A549 (cell line): Measurements from ENCODE around the gene ZDHHC11. TPM values are rescaled to one million over a fixed set of nuclear protein-coding genes. Genes with fewer than 3 reads are reported as not detected.

ENCODE experiments used
- ATAC-seq, 2 experiments: fragments of 200-7000 bp in 1 of 2; fragments of >200 bp in 1 of 2; cut with Nextera tagmentation in 1 of 2; cut with Tn5 transposase in 1 of 2; 3 replicates each; pipeline versions ENCODE4 v1.8.0 to v1.9.1; 2018 to 2020; ENCODE audit warnings: mild to moderate bottlenecking in 1 of 2, moderate library complexity in 1 of 2
- CTCF ChIA-PET: fragments of 300-600 bp; sonication (Branson Sonifier 250); formaldehyde crosslinking; extraction: SDS; loops from one replicate; lab custom pipeline; 2021; ENCODE audit warnings: antibody characterized with exemption, inconsistent platforms; lab: Yijun Ruan, JAX
- POLR2A ChIA-PET: fragments of 350-600 bp; formaldehyde crosslinking; extraction: SDS; loops from one replicate; lab custom pipeline; 2021; ENCODE audit warnings: antibody characterized with exemption, inconsistent platforms; lab: Yijun Ruan, JAX
- DNase-seq, 2 experiments: peaks; one replicate each; pipeline versions ENCODE4 v3.0.0 to v3.0.0-alpha.2; 2011 to 2016; ENCODE audit warnings: low read depth in 1 of 2, low spot score in 1 of 2
- FAIRE-seq: peaks from 2 replicates; lab custom pipeline; 2011; peaks lifted over from hg19 to GRCh38; lab: Jason Lieb, UNC
- H3K27ac ChIP-seq, 2 experiments: fragments of >200 bp; sonication (Bioruptor Twin); formaldehyde crosslinking; 3 replicates each; pipeline ENCODE4 v1.5.1; 2016 to 2017
- H3K4me1 ChIP-seq: fragments of >200 bp; sonication (Bioruptor Twin); formaldehyde crosslinking; 3 replicates; pipeline ENCODE4 v1.6.1; 2016
- H3K4me2 ChIP-seq: fragments of >200 bp; sonication (Bioruptor Twin); formaldehyde crosslinking; 3 replicates; pipeline ENCODE4 v1.6.1; 2016
- H3K4me3 ChIP-seq: fragments of >200 bp; sonication (Bioruptor Twin); formaldehyde crosslinking; 3 replicates; pipeline ENCODE4 v1.5.1; 2016
- H3K9me3 ChIP-seq: fragments of >200 bp; sonication (Bioruptor Twin); formaldehyde crosslinking; 3 replicates; pipeline ENCODE4 v1.6.1; 2016
- BCL3 ChIP-seq: fragments of >200 bp; sonication (Bioruptor Twin); formaldehyde crosslinking; IDR thresholded peaks from 3 replicates; pipeline ENCODE4 v1.6.1; 2016
- CBX8 ChIP-seq: fragments of 200-600 bp; sonication (generic); IDR thresholded peaks from 2 replicates; pipeline ENCODE4 v1.6.1; 2016
- CHD2 ChIP-seq: fragments of 150-350 bp; IDR thresholded peaks from 2 replicates; pipeline ENCODE4 v1.6.1; 2014; ENCODE audit warnings: low read length; ENCODE audit not compliant: partially characterized antibody
- EHF ChIP-seq: fragments of 250-450 bp; sonication (Bioruptor Pico); IDR thresholded peaks from 2 replicates; pipeline ENCODE4 v1.5.0; 2020; ENCODE audit warnings: mild to moderate bottlenecking
- ELK1 ChIP-seq: fragments of 150-350 bp; IDR thresholded peaks from 2 replicates; pipeline ENCODE4 v1.6.1; 2014; ENCODE audit warnings: low read depth, mild to moderate bottlenecking, low read length
- EP300 ChIP-seq, 2 experiments: fragments of >200 bp; sonication (Bioruptor Twin); formaldehyde crosslinking; IDR thresholded peaks; 2 replicates in 1 of 2; 3 replicates in 1 of 2; pipeline ENCODE4 v1.6.1; 2016 to 2017
- FOXS1 ChIP-seq: fragments of 250-450 bp; sonication (Bioruptor Pico); IDR thresholded peaks from 2 replicates; pipeline ENCODE4 v1.5.0; 2020; ENCODE audit warnings: mild to moderate bottlenecking, moderate library complexity
- GATA3 ChIP-seq: IDR thresholded peaks from 2 replicates; pipeline ENCODE4 v1.6.1; 2012; ENCODE audit warnings: borderline replicate concordance
- HDAC2 ChIP-seq: fragments of 200-600 bp; sonication (generic); IDR thresholded peaks from 2 replicates; pipeline ENCODE4 v1.6.1; 2016
- HEYL ChIP-seq: fragments of 250-450 bp; sonication (Bioruptor Pico); IDR thresholded peaks from 2 replicates; pipeline ENCODE4 v1.8.0; 2021; ENCODE audit warnings: mild to moderate bottlenecking, moderate library complexity
- HOXA7 ChIP-seq: fragments of 250-450 bp; sonication (Bioruptor Pico); IDR thresholded peaks from 2 replicates; pipeline ENCODE4 v1.5.0; 2020; ENCODE audit warnings: mild to moderate bottlenecking, moderate library complexity
- HOXB5 ChIP-seq: fragments of 250-450 bp; sonication (Bioruptor Pico); IDR thresholded peaks from 2 replicates; pipeline ENCODE4 v1.5.0; 2020; ENCODE audit warnings: mild to moderate bottlenecking, moderate library complexity
- JUN ChIP-seq, 2 experiments: fragments of >200 bp; sonication (Bioruptor Twin); formaldehyde crosslinking; IDR thresholded peaks; 2 replicates in 1 of 2; 3 replicates in 1 of 2; pipeline ENCODE4 v1.6.1; 2016 to 2017
- KDM5A ChIP-seq: fragments of 200-600 bp; sonication (generic); IDR thresholded peaks from 2 replicates; pipeline ENCODE4 v1.6.1; 2016; ENCODE audit warnings: antibody characterized with exemption, mild to moderate bottlenecking
- MAFK ChIP-seq: fragments of 450-650 bp; IDR thresholded peaks from 2 replicates; pipeline ENCODE4 v1.6.1; 2014; ENCODE audit not compliant: partially characterized antibody
- MAX ChIP-seq: IDR thresholded peaks from 2 replicates; pipeline ENCODE4 v1.6.1; 2012
- MYC ChIP-seq: IDR thresholded peaks from 2 replicates; pipeline ENCODE4 v1.6.1; 2012; ENCODE audit warnings: mild to moderate bottlenecking, inconsistent platforms, low read length, improper control_type of control experiment, borderline replicate concordance
- NR3C1 ChIP-seq: fragments of >200 bp; sonication (Bioruptor Twin); formaldehyde crosslinking; IDR thresholded peaks from 3 replicates; pipeline ENCODE4 v1.6.1; 2017
- PHF8 ChIP-seq: fragments of 200-600 bp; sonication (generic); IDR thresholded peaks from 2 replicates; pipeline ENCODE4 v1.6.1; 2016; ENCODE audit warnings: low read depth, mild to moderate bottlenecking, antibody characterized with exemption, moderate library complexity, borderline replicate concordance
- POLR2A ChIP-seq: IDR thresholded peaks from 2 replicates; pipeline ENCODE4 v1.6.1; 2012; ENCODE audit warnings: mild to moderate bottlenecking, low read length
- RAD21 ChIP-seq, 2 experiments: fragments of >200 bp in 1 of 2; sonication (Bioruptor Twin) in 1 of 2; formaldehyde crosslinking in 1 of 2; IDR thresholded peaks in 1 of 2; conservative IDR thresholded peaks in 1 of 2; 2 replicates in 1 of 2; 3 replicates in 1 of 2; pipeline ENCODE4 v1.6.1; 2012 to 2018; ENCODE audit warnings: inconsistent platforms in 1 of 2
- RFX5 ChIP-seq: fragments of 450-650 bp; IDR thresholded peaks from 2 replicates; pipeline ENCODE4 v1.7.1; 2014; ENCODE audit warnings: antibody characterized with exemption, mild to moderate bottlenecking, moderate library complexity
- TFCP2L1 ChIP-seq: fragments of 250-450 bp; sonication (Bioruptor Pico); IDR thresholded peaks from 2 replicates; pipeline ENCODE4 v1.5.0; 2021; ENCODE audit warnings: mild to moderate bottlenecking
- ZC3H11A ChIP-seq: fragments of 450-650 bp; IDR thresholded peaks from 2 replicates; pipeline ENCODE4 v1.6.1; 2014; ENCODE audit warnings: antibody characterized with exemption, mild to moderate bottlenecking
- ZFP36 ChIP-seq: fragments of 450-650 bp; IDR thresholded peaks from 2 replicates; pipeline ENCODE4 v1.6.1; 2014; ENCODE audit warnings: borderline replicate concordance; ENCODE audit not compliant: partially characterized antibody
- ZNF302 ChIP-seq: fragments of 250-450 bp; sonication (Bioruptor Pico); IDR thresholded peaks from 2 replicates; pipeline ENCODE4 v1.9.0; 2021; ENCODE audit warnings: inconsistent platforms, mild to moderate bottlenecking, moderate library complexity
- ZSCAN20 ChIP-seq: fragments of 250-450 bp; sonication (Bioruptor Pico); IDR thresholded peaks from 2 replicates; pipeline ENCODE4 v1.8.0; 2022; ENCODE audit warnings: mild to moderate bottlenecking, moderate library complexity
- WGBS: methylation state at CpG from one replicate; pipeline ENCODE4 v1.1.6; 2017; ENCODE audit errors: missing lambda C conversion rate; 5-methylcytosine and 5-hydroxymethylcytosine counted together
- polyA plus RNA-seq, 4 experiments: library from polyadenylated mRNA; depleted of rRNA in 3 of 4; stranded (reverse); fragments of >200 nt; fragmentation: RNase III in 1 of 4; extraction: RNeasy Plus Mini Kit Qiagen cat#74134 plus additional on column Dnase treatment in 1 of 4; gene quantifications; 2 replicates in 3 of 4; 3 replicates in 1 of 4; pipeline ENCODE4 v1.2.3, GENCODE V29; 2011 to 2017
- TF ChIP-seq, protein P1 (sequence below): fragments of 450-650 bp; IDR thresholded peaks from 2 replicates; pipeline ENCODE4 v1.6.1; 2014; ENCODE audit warnings: antibody characterized with exemption
- TF ChIP-seq, protein P2 (sequence below): IDR thresholded peaks from 2 replicates; pipeline ENCODE4 v1.6.1; 2012

ZDHHC11 gene
- polyA plus RNA-seq, 2 of the 4 experiments (the other 2 are of a cell fraction): 2.6 to 13.7 TPM

GRCh38 chr5:876398-877365 lies 25.9 kb upstream of the ZDHHC11 start:
- H3K4me2 ChIP-seq: no peak overlapping the region
- ChIA-PET CTCF (interaction anchor here (1.0 to 1.3 kb wide), 4 partner anchors 13 to 207 kb away, joined by 3 to 4 read pairs (median 3); no protein-coding TSS in a partner anchor), POLR2A (no interaction called here)
- H3K4me1 ChIP-seq: no peaks in the 10 kb centered on the region
- 95% methylated on average over 25 of the region's 28 CpGs for WGBS
- FAIRE-seq (no peak), ATAC-seq (no peak), DNase-seq (no peak)
- H3K9me3 ChIP-seq: no peaks in the 10 kb centered on the region
- H3K27ac ChIP-seq: no peak overlapping the region
- H3K4me3 ChIP-seq: no peak overlapping the region
- TF ChIP-seq KDM5A (no peak), MAFK (no peak), PHF8 (no peak), MYC (no peak), FOXS1 (CRISPR knock-in tag) (no peak), CHD2 (no peak), CBX8 (no peak), EP300 (IDR thresholded peaks at IDR 0.05) (no peak), TFCP2L1 (CRISPR knock-in tag) (no peak)

- 97% methylated on average over 20 of the region's 24 CpGs for WGBS
Measured at GRCh38 chr5:875931-876330, 25.1 kb upstream of the ZDHHC11 start.

GRCh38 chr5:873328-873727 lies 22.5 kb upstream of the ZDHHC11 start:
- CTCF ChIA-PET: interaction anchor here (1.6 kb wide), 1 partner anchor 202 kb away, joined by 3 read pairs; no protein-coding TSS in a partner anchor
- FAIRE-seq: no peak

More at GRCh38 chr5:875931-876330, 25.1 kb upstream of the ZDHHC11 start:
- Histone ChIP-seq H3K4me3 (no peak overlapping the region), H3K4me2 (no peak overlapping the region), H3K27ac (no peak overlapping the region), H3K4me1 (no peaks in the 10 kb centered on the region), H3K9me3 (no peaks in the 10 kb centered on the region)
- no peak for TF ChIP-seq JUN (IDR thresholded peaks at IDR 0.05)
- POLR2A ChIA-PET: no interaction called here
- CTCF ChIA-PET: interaction anchor here (0.8 to 1.2 kb wide), 2 partner anchors 206 to 207 kb away, joined by 3 to 4 read pairs; no protein-coding TSS in a partner anchor
- FAIRE-seq: no peak
- ATAC-seq: no peak
- DNase-seq: no peak

GRCh38 chr5:872301-872700 lies 21.5 kb upstream of the ZDHHC11 start:
- no peaks in the 10 kb centered on the region for H3K4me1 ChIP-seq
- no peak for FAIRE-seq
- CTCF ChIA-PET: interaction anchor here (1.0 kb wide), 1 partner anchor 203 kb away, joined by 3 read pairs; no protein-coding TSS in a partner anchor
- TF ChIP-seq ELK1 (no peak), HEYL (CRISPR knock-in tag) (no peak), MAX (no peak), NR3C1 (no peak), BCL3 (no peak), EP300 (IDR thresholded peaks at IDR 0.05) (no peak), ZNF302 (no peak), HDAC2 (no peak), RFX5 (no peak), ZSCAN20 (no peak), HOXB5 (CRISPR knock-in tag) (no peak), POLR2A (no peak), EHF (CRISPR knock-in tag) (no peak), FOXS1 (CRISPR knock-in tag) (no peak), ZFP36 (no peak)
- TF ChIP-seq, protein P1, sequence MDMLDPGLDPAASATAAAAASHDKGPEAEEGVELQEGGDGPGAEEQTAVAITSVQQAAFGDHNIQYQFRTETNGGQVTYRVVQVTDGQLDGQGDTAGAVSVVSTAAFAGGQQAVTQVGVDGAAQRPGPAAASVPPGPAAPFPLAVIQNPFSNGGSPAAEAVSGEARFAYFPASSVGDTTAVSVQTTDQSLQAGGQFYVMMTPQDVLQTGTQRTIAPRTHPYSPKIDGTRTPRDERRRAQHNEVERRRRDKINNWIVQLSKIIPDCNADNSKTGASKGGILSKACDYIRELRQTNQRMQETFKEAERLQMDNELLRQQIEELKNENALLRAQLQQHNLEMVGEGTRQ: no peak
- TF ChIP-seq, protein P2, sequence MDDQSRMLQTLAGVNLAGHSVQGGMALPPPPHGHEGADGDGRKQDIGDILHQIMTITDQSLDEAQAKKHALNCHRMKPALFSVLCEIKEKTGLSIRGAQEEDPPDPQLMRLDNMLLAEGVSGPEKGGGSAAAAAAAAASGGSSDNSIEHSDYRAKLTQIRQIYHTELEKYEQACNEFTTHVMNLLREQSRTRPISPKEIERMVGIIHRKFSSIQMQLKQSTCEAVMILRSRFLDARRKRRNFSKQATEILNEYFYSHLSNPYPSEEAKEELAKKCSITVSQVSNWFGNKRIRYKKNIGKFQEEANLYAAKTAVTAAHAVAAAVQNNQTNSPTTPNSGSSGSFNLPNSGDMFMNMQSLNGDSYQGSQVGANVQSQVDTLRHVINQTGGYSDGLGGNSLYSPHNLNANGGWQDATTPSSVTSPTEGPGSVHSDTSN: no peak
- TF ChIP-seq, all 56 proteins: peak for 0
- no peaks in the 10 kb centered on the region for H3K9me3 ChIP-seq
- POLR2A ChIA-PET: no interaction called here
- no peak overlapping the region for H3K4me3 ChIP-seq
- 88% methylated on average over 10 of the region's 10 CpGs for WGBS
- H3K4me2 ChIP-seq: no peak overlapping the region
- no peak for DNase-seq
- no peak overlapping the region for H3K27ac ChIP-seq
- no peak for ATAC-seq

More at GRCh38 chr5:873328-873727, 22.5 kb upstream of the ZDHHC11 start:
- no peak overlapping the region for H3K27ac ChIP-seq
- no peak for TF ChIP-seq EP300 (IDR thresholded peaks at IDR 0.05)
- TF ChIP-seq RAD21 (conservative IDR thresholded peaks at IDR 0.05 in 1 of 2, IDR thresholded peaks at IDR 0.05 in 1 of 2): no peak
- TF ChIP-seq ZC3H11A: no peak
- TF ChIP-seq HOXA7 (CRISPR knock-in tag): no peak
- TF ChIP-seq GATA3: no peak
- WGBS: 96% methylated on average over 8 of the region's 8 CpGs
- no peak overlapping the region for H3K4me2 ChIP-seq
- DNase-seq (no peak), ATAC-seq (no peak)
- no peaks in the 10 kb centered on the region for H3K9me3 ChIP-seq
- H3K4me3 ChIP-seq: no peak overlapping the region
- POLR2A ChIA-PET: no interaction called here
- no peaks in the 10 kb centered on the region for H3K4me1 ChIP-seq
